ENCODE measurements around the gene TMA7B.
"Not testable (repeated sequence)": the region's sequence is repeated elsewhere in the genome, so short reads cannot be mapped to it uniquely, and the experiment has no call there.

Gene TMA7B

DNA sequence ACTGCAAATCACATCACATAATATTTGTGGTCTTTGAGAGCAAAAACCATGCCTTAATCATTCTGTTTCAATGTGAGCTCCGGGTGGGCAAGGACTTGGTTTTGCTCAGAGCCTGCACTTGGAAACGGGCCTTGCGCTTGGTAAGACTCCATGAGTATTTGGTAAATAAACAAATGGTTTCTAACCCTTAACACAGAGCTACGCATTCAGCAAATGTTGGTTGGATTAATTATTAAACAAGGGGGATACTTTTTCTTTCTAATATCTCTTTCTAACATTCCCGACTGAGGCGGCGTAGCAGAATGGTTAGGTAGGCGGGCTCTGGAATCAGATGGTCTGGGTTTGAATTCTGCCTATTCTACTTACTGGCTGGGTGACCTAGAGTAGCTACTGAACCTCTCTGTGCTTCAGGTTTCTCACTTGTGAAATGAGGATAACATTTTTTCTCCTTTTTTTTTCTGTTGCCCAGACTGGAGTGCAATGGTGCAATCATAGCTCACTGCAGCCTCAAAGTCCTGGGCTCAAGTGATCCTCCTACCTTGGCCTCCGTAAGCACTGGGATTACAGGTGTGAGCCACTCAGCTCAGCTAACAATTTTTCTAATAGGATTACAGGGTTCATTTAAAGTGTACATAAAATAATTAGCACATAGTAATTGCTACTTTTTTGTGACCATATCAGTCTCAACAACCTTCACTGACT lies 31.1 kb downstream of the TMA7B start:
- Mint-ChIP-seq H3K36me3 (peaks cover 0 to 2% of the 10 kb centered on the region in 2 donors), H3K27me3 (peaks cover 29 to 39% of the 10 kb centered on the region in 2 donors), H3K9me3 (no peaks in the 10 kb centered on the region), H3K27ac (no peak overlapping the region), H3K4me3 (no peak overlapping the region), H3K4me1 (peaks cover 8 to 13% of the 10 kb centered on the region in 2 donors)
- DNase-seq (no peak), ATAC-seq (replicated peaks) (no peak)

DNA sequence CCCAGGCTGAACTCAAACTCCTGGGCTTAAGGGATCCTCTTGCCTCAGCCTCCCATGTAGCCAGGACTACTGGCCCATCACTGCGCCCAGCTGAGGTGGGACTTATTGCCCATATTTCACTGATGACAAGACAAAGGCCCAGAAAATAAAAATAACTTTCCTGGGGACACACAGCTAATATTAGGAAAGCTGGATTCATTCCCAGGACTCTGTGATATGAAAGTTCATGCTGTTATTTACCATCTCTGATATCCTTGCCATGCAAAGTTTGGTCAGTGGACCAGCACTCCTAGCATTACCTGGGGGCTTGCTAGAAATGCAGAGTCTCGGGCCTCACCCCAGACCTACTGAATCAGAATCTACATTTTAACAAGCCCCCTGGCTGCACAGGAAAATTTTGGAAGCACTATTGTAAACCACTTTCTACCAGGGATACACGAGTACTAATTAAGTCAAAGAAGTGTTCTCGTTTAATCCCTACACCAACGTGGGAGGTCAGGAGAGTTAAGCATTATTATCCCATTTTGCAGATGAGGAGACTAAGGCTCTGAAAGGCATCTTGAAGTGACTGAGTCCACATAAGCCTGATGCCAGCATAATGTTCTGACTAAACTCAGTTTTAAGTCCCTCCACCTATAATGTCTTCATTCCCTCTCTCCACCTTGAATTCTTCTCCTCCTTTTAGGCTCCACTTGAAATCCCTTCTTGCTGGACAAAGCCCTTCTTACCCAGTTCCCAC lies 32.1 kb downstream of the TMA7B start:
- no peak for ATAC-seq (replicated peaks)
- no peak overlapping the region for H3K27ac Mint-ChIP-seq
- H3K4me3 Mint-ChIP-seq: no peak overlapping the region
- no peaks in the 10 kb centered on the region for H3K9me3 Mint-ChIP-seq
- DNase-seq: no peak
- H3K27me3 Mint-ChIP-seq: peaks cover 37 to 45% of the 10 kb centered on the region in 2 donors
- peaks cover 8 to 13% of the 10 kb centered on the region in 2 donors for H3K4me1 Mint-ChIP-seq
- peaks cover 0 to 2% of the 10 kb centered on the region in 2 donors for H3K36me3 Mint-ChIP-seq

DNA sequence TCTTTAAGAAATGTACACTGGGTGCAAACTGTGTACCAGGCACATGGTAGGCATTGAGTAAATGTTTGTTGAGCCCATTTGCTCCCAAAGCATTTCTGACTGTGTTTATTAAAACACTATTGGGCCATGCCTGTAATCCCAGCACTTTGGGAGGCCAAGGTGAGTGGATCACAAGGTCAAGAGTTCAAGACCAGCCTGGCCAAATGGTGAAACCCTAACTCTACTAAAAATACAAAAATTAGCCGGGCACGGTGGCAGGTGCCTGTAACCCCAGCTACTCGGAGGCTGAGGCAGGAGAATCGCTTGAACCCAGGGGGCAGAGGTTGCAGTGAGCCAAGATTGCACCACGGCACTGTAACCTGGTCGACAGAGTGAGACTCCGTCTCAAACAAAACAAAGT lies 32.7 kb downstream of the TMA7B start:
- H3K36me3 Mint-ChIP-seq; ATAC-seq (replicated peaks); H3K4me3 Mint-ChIP-seq; DNase-seq; H3K27ac Mint-ChIP-seq; H3K9me3 Mint-ChIP-seq: not testable (repeated sequence)
- peaks cover 8 to 13% of the 10 kb centered on the region in 2 donors for H3K4me1 Mint-ChIP-seq
- peaks cover 41 to 46% of the 10 kb centered on the region in 2 donors for H3K27me3 Mint-ChIP-seq

DNA sequence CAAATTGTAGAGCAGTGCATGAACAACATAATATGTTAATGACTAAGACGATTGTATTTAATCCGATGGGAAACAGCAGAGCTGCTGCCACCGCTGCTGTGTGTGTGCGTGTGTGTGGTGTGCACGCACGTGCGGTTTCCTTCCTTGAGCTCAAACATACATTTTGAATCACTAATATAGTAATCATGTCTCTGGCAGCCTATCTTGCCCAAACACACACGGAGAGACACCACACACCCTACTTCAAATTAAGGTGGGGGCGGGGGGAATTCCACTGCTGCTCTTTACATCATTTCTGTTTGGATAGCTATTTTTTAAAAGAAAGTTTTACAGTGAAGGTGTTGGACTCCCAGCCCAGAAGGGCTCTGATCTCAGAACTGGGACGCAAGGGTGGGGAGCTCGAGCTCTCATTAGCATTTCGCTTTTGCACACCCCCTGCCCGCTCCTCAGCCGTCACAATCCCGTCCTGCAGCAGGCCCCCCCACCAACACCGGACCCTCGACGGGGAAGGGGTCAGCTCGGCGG lies 33.9 kb downstream of the TMA7B start:
- DNase-seq (peak; percentile 40), ATAC-seq (replicated peaks) (peak; percentile 82 to 84)
- Mint-ChIP-seq H3K9me3 (no peaks in the 10 kb centered on the region), H3K27ac (peak overlapping the region; percentile 45), H3K4me3 (peak overlapping the region; percentile 51 to 67), H3K27me3 (peaks cover 31 to 51% of the 10 kb centered on the region in 2 donors), H3K36me3 (peaks cover 0 to 2% of the 10 kb centered on the region in 2 donors), H3K4me1 (peaks cover 8 to 13% of the 10 kb centered on the region in 2 donors)

DNA sequence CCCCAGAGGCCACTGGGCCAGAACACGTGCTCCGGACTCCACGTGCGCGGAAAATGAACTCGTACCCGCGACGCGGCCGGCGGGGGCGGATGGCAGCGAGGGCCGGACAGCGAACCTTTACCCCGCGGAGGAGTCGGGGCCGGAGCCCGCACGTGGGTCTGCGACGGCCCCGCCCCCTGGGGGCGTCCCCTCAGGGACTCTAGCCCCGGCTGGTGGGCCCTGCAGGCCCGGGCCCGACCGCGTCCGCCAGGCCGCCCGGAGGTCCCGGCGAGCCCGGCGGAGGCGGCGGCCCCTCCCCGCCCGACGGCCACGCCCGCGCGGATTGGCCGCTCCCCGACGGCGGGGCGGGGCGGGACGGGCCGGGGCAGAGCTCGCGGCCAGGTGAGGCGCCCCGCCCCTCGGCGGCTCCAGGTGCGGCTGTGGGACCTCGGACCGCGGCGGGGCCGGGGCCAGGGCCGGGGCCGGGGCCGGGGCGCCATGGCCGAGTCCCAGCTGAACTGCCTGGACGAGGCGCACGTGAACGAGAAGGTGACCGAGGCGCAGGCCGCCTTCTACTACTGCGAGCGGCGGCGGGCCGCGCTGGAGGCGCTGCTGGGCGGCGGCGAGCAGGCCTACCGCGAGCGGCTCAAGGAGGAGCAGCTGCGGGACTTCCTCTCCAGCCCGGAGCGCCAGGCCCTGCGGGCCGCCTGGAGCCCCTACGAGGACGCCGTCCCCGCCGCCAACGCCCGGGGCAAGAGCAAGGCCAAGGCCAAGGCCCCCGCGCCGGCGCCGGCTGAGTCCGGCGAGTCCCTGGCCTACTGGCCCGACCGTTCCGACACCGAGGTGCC lies 34.6 kb downstream of the TMA7B start, which contains the start of gene FAM83F:
FAM83F (plus strand) TSS at position 389 of the 827 bp plus-strand sequence; CDS start at position 478, 89 bp downstream.
- DNase-seq: peak; percentile 11
- Mint-ChIP-seq H3K27ac (peak within 1 kb of the TSS; percentile 45), H3K27me3 (peaks cover 31 to 56% of the 10 kb centered on the region in 2 donors), H3K9me3 (no peaks in the 10 kb centered on the region), H3K4me1 (peaks cover 8 to 13% of the 10 kb centered on the region in 2 donors), H3K36me3 (peaks cover 0 to 2% of the 10 kb centered on the region in 2 donors), H3K4me3 (peak within 1 kb of the TSS; percentile 51 to 67)
- peak; percentile 52 to 61 for ATAC-seq (replicated peaks)

DNA sequence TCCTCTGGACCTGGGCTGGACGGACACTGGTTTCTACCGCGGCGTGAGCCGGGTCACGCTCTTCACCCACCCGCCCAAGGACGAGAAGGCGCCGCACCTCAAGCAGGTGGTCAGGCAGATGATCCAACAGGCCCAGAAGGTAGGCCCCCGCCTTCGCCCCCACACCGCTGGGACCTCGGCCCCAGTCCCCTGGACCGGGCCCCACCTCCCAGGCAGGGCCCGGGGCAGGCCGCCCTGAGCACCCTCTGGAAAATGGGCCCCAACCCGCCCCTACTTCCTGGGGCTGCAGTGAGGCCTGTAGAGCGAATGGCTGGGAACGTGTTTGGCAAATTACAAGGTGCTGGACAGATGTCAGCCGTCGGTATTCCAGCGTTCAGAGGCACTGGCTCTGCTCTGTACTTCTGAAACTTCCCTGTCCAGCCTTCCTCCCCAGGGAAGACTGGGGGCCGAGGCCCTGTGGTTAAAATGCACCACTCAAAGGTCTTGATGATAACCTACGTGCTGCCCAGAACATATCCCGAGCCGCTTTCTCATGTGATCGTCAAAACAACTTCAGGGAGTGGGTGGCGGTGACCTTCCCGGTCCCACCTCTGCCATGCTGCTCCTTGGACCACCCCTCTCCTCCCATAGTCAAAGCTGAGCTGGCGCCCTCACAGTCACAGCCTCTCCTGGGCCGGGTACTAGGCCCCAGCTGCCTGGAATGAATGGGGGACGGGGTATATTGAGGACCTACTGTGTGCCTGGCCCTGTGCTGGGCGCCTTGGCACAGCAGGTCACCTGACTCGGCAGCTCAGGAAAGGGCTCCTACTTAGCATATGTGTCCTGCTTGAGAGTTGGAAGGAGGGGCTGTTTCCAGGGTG lies 35.4 kb downstream of the TMA7B start:
- Mint-ChIP-seq H3K27me3 (peaks cover 31 to 60% of the 10 kb centered on the region in 2 donors), H3K36me3 (peaks cover 0 to 2% of the 10 kb centered on the region in 2 donors), H3K9me3 (no peaks in the 10 kb centered on the region), H3K27ac (peak overlapping the region; percentile 27), H3K4me3 (peak overlapping the region; percentile 32 to 51), H3K4me1 (peaks cover 8 to 13% of the 10 kb centered on the region in 2 donors)
- no peak for ATAC-seq (replicated peaks)
- DNase-seq: no peak

DNA sequence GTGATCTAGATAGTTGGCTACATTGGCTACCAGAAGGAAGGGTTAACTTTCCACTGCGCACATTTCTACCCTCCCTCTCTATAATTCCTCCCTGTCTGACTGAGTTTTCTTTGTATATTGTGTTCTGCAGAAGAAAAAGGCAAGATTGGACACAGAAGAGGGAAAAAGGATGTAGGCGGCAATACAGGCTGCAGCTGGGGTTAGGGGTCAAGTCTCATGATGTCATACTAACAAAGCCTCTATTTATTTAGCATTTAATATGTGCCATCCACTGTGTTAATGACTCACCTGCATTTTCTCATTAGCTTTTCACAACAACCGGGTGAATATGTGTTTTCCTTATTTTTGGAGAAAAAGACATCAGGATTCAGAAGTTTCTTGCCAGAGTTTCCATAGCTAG lies 36.5 kb downstream of the TMA7B start:
- Mint-ChIP-seq H3K4me3 (no peak overlapping the region), H3K27ac (no peak overlapping the region), H3K36me3 (peaks cover 0 to 2% of the 10 kb centered on the region in 2 donors), H3K9me3 (no peaks in the 10 kb centered on the region), H3K27me3 (peaks cover 32 to 58% of the 10 kb centered on the region in 2 donors), H3K4me1 (peaks cover 8 to 13% of the 10 kb centered on the region in 2 donors)
- DNase-seq (no peak), ATAC-seq (replicated peaks) (no peak)

DNA sequence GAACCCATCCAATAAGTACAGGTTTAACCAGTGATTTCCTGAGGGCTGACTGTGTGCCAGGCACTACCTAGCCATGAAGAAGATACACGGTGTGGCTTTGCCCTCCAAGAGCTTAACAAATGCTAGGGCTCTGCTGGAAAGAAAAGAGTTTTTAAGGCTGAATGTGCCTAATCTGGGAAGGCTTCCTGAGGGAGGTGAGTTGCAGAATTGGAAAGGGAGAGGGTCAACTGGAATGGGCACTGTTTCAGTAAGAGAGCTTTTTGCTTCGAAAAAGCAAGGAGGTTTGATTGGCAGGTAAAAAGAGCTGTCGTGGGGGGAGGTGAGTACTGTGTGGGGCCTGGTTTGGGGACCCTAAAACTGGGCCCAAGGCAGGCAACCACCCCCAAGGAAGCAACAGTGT lies 37.2 kb downstream of the TMA7B start:
- Mint-ChIP-seq H3K27me3 (peaks cover 38 to 54% of the 10 kb centered on the region in 2 donors), H3K4me1 (peaks cover 8 to 13% of the 10 kb centered on the region in 2 donors), H3K4me3 (no peak overlapping the region), H3K27ac (no peak overlapping the region), H3K36me3 (peaks cover 0 to 2% of the 10 kb centered on the region in 2 donors), H3K9me3 (no peaks in the 10 kb centered on the region)
- no peak for DNase-seq
- ATAC-seq (replicated peaks): no peak

DNA sequence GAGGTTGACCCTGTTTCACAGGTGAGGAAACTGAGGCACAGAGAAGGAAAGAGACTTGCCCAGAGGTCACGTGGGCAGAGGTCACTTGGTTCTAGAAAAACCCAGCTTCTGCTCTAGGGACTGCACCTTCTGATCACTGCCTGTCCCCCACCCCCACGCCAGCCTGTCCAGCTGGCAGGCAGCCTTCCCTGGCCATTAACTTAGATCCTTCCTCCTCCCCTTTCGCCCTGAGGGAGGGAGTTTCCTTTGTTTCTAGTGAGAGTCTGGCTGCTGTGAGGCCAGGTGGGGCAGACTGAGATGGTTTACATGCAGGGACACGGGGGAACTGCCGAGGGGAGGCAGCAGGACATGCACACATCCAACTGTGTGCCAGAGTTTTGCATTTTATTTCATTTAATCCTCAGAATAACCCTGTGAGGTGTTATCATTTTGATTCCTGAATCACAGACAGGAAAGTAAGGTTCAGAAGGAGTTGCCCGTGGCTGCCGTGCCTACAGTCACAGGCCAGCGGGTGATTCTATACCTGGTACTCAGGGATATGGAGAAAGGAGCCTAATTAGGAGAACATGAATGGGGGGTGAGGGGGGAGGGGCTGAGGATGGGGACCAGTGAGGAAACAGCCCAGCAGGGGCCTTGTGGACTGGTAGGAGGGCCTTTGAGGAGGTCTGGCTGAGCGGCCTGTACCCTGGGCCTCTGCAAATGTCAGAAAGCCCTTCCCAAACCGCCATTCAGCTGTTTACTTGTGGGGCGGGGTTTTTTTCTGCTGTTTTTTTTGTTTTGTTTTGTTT lies 37.9 kb downstream of the TMA7B start:
- Mint-ChIP-seq H3K36me3 (peaks cover 0 to 2% of the 10 kb centered on the region in 2 donors), H3K27me3 (peaks cover 36 to 47% of the 10 kb centered on the region in 2 donors), H3K4me1 (peaks cover 8 to 12% of the 10 kb centered on the region in 2 donors), H3K4me3 (no peak overlapping the region), H3K9me3 (no peaks in the 10 kb centered on the region), H3K27ac (no peak overlapping the region)
- DNase-seq (no peak), ATAC-seq (replicated peaks) (no peak)

DNA sequence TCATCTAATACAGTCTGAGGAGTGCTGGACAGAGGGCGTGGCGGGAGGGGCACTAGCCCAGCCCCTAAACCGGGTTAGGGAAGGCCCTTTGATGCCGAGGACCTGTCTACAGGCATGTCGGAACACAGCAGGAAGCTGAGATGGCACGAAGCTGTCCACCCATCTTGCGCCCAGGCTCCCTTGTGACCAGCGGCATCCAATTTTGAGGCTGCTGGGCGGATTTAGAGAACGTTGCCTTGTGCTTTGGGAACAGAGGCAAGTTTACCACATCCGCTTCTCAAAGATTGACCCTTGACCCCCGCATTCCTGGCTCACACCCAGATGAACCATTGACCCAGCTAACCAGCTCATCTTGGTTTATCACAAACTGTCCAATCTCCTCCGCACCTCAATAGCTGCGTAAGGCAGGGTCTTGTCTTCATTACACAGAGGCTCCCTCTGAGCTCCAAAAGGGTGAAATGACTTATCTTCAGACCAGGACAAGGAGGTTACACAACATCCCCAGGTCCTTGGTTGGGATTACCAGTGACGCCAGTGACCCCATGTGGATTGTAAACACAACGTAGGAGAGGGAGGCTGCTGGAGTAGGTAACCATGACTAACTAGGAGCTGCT lies 39.1 kb downstream of the TMA7B start:
- peaks cover 0 to under 1% of the 10 kb centered on the region in 2 donors for H3K4me1 Mint-ChIP-seq
- H3K4me3 Mint-ChIP-seq: no peak overlapping the region
- ATAC-seq (replicated peaks) (no peak), DNase-seq (no peak)
- H3K9me3 Mint-ChIP-seq: no peaks in the 10 kb centered on the region
- H3K27me3 Mint-ChIP-seq: peaks cover 29 to 35% of the 10 kb centered on the region in 2 donors
- H3K27ac Mint-ChIP-seq: no peak overlapping the region
- H3K36me3 Mint-ChIP-seq: no peaks in the 10 kb centered on the region

DNA sequence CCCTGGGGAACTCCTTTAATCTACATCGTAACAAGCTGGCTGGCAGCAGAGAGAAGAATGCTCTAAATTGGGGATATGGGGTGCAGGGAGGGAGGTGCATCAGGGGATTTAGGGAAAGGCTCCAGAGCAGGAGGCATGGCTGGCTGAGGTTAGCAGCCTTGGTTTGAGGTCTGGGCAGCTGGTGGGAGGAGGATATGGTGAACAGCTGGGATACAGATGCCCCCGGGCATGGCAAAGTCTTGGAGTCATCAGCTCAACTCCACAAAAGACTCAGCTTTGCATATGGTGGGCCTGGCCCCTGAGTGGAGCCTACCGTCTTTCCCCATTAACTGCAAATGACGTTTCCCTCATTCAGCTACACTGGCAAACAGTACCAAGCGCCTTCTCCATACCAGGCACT lies 40.0 kb downstream of the TMA7B start:
- Mint-ChIP-seq H3K4me3 (no peak overlapping the region), H3K9me3 (no peaks in the 10 kb centered on the region), H3K36me3 (no peaks in the 10 kb centered on the region), H3K27ac (no peak overlapping the region), H3K27me3 (peaks cover 34 to 41% of the 10 kb centered on the region in 2 donors), H3K4me1 (no peaks in the 10 kb centered on the region)
- ATAC-seq (replicated peaks): no peak
- no peak for DNase-seq

DNA sequence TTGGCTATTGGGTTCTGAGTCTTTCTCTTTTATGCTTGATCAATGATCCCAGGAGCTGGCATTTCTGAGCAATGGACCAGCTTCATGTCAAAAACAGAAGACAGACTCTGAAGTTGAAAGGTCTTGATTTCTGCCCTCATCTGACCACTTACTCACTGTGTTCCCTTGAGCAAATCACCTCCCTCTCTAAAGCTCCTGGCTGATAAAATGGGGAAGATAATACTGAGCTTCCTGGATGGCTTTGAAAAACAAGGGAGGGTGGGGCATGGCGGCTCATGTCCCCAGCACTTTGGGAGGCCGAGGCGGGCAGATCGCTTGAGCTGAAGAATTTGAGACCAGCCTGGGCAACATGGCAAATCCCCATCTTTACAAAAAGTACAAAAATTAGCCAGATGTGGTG lies 40.9 kb downstream of the TMA7B start:
- H3K27me3 Mint-ChIP-seq: peaks cover 29 to 41% of the 10 kb centered on the region in 2 donors
- no peaks in the 10 kb centered on the region for H3K4me1 Mint-ChIP-seq
- no peaks in the 10 kb centered on the region for H3K9me3 Mint-ChIP-seq
- no peak overlapping the region for H3K4me3 Mint-ChIP-seq
- H3K27ac Mint-ChIP-seq: no peak overlapping the region
- H3K36me3 Mint-ChIP-seq: no peaks in the 10 kb centered on the region
- no peak for ATAC-seq (replicated peaks)
- no peak for DNase-seq
